GM19239 (cell line): ENCODE measurements around the gene PSD.
"Not testable (repeated sequence)": the region's sequence is repeated elsewhere in the genome, so short reads cannot be mapped to it uniquely, and the experiment has no call there.

Source experiments
- DNase-seq: peaks from one replicate; pipeline ENCODE4 v3.0.0; 2011; ENCODE audit warnings: low spot score; ENCODE audit not compliant: insufficient read length
- FAIRE-seq: peaks from 2 replicates; lab custom pipeline; 2011; peaks lifted over from hg19 to GRCh38; lab: Jason Lieb, UNC

PSD gene

DNA sequence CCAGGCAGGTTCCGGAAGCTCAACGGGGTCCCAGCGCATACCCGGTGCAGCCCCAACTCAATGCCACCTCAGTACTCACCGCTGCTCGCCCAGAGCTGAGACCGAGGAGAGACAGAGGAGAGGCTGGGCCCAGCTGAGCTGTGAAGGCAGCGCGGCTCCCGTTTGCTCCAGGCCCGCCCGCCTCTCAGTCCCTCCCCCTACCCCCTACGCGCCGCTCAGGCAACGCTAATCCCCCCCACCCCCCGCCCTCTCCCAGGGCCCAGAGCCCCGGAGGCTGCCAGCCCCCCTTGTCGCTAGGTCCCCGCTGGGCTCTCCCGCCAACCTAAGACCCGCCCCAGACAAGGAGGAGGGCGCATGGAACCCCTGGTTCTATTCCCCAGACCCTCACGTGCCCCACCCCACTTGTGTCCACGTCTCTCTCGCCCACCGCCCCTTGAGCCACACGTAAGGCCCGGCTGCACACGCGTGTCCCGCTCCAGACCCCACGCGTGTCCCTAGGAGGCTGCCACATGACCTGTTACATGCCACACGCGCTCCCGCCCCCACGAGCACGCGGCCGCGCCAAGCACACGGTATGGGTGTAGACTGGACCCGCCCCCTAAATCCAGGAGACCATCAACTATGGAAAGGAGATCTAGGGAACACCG lies at the start of gene PSD:
TSS of gene PSD (minus strand) at position 164 of the 647 bp plus-strand sequence. CDS start 1,747 bp downstream, outside the sequence.
- FAIRE-seq = no peak
- DNase-seq = no peak

DNA sequence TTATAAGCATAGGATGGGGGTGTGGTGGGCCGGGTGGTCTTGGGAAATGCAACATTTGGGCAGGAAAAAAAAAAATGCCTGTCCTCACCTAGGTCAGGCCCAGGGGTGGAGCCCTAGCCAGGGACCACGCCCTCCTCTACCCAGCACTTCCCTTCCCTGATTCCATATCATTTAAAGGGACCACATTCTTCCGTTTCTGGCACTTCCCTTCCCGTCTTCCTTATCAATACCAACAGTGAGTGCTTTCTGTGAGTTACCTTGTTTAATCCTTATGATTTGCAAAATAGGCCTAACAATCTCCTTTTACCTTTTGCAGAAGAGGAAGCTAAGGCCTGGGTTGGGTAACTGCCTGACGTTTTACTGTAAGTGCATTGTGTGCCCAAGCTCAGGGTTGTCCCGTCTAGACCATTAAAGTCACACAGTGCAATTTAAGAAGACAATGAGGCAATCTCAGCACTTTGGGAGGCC lies 49.4 kb upstream of the PSD start:
- no peak for FAIRE-seq
- no peak for DNase-seq

DNA sequence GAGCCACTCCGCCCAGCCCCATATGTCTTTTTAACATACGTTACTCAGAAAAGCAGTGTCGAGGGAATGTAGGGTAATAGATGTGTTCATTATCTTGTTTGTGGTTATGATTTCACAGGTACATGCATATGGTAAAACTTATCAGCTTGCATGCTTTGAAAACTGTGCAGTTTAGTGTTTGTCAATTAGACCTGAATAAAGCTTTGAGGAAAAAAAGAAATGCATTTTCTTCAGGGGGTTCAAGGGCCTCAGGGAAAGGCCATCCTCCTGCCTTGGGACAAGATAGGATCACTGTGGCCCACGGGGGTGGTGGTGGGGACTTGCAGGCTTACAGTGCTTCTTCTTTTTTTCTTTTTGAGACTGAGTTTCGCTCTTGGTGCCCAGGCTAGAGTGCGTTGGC lies 48.7 kb upstream of the PSD start:
- no peak for DNase-seq
- no peak for FAIRE-seq

DNA sequence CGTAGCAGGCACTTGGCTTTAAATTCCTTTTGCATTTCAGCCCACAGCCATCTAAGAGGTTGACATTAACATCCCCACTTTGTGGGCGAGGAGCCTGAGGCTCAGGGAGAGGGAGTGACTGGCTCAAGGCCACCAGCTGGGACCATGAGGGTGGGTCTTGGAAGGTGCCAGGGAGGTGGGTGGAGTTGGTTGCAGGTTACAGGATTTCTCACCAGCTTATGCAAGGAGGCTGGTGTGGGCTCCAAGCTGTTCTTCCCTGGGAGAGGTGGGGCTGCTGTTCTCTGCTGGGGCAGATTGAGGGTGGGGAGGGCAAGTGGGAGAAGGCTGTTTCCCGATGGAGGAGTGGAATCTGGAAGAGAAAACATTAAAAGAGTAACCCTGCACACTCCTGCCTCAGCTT lies 46.9 kb upstream of the PSD start:
- DNase-seq (no peak), FAIRE-seq (no peak)

DNA sequence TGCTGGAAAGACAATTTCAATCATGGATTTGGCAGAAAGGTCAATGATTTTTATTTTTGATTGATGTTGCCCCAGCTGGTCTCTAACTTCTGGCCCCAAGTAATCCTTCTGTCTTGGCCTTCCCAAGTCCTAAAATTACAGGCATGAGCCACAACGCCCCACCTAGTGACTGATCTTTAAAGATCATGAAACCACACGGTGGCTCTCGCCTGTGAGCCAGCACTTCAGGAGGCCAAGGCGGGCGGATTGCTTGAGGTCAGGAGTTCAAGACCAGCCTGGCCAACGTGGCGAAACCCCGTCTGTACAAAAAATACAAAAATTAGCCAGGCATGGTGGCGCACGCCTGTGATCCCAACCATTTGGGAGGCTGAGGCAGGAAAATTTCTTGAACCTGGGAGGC lies 45.4 kb upstream of the PSD start:
- DNase-seq = no peak
- FAIRE-seq = no peak

DNA sequence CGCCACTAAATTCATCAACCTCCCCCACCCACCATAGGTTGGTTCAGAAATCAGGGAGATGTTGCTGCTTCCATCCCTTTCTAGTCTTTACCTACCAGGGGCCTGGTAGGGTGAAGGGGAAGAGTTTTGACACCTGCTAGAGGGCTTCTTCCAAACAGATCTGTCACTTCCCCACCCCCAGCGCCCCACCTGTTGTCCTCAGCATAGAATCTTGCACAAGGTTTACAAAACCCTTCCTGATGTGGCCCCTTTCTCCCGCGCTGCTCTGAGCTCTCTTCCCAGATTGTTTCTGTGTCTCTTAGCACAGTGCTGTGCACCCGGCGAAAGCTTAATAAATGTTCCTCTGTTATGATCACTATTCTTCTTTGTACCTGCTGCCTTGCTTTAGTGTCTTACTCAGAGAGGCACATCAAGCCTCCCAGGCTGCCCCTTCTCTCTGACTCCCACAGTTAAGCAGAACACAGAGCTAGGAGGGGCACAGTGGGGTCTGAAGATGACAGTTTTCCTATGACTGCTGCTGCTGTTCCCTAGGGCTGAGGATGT lies 44.0 kb upstream of the PSD start:
- DNase-seq (no peak), FAIRE-seq (no peak)

DNA sequence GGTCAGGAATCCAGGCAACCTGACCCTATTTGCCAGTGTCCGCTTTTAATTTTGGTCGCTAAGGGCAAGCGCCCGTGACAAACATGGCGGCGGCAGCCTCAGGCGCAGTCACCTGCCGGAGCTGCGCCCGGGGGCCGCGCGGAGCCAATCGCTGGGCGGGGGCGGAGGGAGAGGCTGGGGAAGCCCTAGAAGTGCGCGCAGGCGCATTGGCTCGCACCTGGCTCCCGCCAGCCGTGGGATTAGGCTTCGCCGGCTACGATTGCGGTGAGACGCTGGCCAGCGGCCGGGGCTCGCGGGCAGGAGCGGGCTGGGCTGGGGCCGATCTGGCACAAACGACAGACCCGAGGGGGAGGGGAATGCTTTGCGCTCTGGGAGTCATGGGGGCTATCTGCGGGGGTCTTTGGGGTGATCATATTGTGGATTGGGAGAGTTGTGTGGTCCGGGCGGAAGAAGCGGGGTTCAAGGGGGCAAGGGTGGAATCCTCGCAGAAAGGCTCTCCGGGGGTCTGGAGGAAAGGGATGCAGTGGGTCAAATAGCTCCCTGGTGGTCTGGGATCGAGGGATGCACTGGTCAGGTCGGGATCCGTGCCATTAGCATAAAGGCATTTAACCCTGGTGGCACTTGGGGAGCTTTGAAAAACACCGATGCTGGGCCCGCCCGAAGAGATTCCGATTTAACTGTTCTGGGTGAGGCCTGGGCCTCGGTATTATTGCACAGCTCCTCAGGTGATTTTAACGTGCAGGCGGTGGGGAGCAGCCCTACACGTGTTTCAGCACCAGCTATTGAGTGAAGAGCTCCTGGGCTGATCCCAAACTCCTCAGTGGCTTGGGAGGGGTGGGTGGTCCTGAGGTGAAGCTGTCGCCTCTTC lies 42.8 kb upstream of the PSD start:
- FAIRE-seq (peak; percentile 65), DNase-seq (peak; percentile 98)

DNA sequence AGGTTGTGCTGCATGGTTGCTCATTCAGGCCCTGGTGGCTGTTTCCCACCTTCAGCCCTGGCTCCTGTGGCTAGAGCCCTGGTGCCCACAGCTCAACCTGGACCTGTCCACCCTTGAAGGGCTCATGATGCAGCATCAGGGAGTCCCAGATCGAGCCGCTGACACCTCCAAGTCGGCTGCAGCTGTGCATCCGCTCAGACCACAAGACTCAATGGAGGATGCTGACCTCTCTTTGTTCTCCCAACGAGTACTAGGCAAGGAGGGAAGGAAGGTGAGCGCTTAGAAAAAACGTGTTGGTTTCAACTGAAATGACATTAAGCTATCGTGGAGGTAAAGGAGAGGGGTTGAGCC lies 42.2 kb upstream of the PSD start:
- FAIRE-seq (no peak), DNase-seq (no peak)

DNA sequence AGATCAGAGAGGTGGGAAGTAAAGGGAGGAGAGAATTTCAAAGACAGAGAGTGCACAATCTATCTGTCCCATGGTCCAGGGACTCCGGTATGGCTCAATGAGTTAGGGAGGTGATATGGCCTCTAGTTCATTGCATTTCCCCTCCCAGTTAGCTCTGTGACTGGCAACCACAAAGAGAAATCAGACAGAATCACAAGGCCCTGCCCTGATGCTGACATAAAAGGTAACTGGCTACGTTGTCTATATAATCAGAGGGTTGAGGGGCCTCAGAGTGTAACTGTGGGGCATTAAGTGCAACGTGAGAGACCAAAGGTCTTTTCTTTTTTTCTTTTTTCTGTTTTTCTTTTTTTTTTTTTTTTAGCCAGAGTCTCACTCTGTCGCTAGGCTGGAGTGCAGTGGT lies 40.1 kb upstream of the PSD start:
- FAIRE-seq (no peak), DNase-seq (no peak)

DNA sequence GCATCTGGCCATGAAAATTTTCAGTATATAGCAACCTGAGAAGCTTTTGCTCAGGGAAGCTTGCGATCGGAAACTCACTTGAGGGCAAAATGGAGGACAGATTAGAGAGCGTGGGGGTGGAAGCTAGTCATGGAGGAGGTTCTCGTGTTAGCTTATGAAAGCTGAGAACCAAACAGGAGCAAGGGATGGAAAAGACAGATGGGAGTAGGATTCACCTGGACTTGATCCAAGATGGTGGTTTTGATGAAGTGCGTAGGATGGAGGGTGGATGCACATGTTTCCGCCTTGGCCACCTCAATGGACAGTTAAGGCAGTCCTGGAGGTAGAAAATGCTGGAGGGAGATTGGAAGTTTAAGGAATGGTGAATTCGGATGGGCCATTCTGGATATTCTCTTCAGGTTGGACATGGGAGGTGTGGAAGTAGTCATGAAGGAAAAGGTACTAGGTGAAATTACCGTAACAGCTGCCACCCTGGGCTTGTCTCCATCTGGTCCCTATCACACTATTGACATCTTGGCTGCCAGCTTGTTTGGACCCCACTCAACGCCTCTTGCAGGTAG lies 39.1 kb upstream of the PSD start:
- DNase-seq (no peak), FAIRE-seq (no peak)

DNA sequence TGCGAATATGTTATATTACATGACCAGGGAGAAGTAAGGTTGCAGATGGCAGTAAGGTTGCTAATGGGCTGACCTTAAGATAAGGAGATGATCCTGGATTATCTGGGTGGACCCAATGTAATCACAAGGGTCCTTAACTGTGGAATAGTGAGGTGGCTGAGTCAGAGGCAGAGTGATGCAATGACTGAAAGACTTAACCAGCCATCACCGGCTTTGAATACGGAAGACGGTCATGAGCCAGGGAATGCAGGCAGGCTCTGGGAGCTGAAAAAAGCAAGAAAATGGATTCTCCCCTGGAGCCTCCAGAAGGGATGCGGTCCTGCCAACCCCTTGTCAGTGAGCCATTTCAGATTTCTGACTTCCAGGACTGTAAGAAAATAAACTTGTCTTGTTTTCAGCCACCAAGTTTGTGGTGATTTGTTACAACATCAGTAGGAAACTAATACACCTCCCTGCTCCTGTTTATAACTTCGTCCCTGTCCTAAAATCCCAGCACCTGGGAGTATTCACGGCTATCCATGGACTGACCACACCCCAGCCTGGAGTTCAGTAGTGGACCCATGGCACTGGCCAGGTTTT lies 37.4 kb upstream of the PSD start:
- DNase-seq = no peak

DNA sequence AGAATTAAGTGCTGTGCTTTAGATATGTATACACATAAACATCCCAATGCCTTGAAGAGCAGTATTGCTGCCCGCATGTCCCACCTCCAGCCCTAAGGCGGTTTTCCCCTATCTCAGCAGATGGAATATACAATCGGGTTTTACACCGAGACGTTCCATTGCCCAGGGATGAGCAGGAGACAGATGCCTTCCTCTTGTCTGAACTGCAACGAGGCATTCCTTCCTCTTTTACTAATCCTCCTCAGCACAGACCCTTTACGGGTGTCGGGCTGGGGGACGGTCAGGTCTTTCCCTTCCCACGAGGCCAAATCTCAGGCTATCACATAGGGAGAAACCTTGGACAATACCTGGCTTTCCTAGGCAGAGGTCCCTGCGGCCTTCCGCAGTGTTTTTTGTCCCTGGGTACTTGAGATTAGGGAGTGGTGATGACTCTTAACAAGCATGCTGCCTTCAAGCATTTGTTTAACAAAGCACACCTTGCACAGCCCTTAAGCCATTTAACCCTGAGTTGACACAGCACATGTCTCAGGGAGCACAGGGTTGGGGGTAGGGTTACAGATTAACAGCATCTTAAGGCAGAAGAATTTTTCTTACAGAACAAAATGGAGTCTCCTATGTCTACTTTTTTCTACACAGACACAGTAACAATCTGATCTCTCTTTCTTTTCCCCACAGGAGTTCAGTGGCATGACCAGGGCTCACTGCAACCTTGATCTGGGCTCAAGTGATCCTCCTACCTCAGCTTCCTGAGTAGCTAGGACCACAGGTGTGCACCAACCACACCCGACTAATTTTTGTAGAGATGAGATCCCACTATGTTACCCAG lies 36.3 kb upstream of the PSD start:
- DNase-seq, FAIRE-seq: not testable (repeated sequence)

More for the DNA sequence above, 37.4 kb upstream of the PSD start:
- no peak for FAIRE-seq

DNA sequence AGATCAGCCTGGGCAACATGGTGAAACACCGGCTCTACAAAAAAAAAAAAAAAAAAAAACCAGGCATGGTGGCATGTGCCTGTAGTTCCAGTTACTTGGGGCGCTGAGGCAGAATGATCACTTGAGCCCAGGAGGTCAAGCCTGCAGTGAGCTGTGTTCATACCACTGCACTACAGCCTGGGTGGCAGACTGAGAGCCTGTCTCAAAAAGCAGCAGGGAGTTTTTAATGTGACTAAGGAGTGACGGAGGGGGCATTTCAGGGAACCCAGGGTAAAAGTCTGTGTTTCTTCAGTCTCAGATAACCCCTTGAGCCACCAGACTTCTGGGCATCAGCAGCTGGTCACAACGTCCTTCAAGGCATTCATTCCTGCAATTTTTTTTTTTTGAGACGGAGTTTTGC lies 34.9 kb upstream of the PSD start:
- FAIRE-seq (no peak), DNase-seq (no peak)

DNA sequence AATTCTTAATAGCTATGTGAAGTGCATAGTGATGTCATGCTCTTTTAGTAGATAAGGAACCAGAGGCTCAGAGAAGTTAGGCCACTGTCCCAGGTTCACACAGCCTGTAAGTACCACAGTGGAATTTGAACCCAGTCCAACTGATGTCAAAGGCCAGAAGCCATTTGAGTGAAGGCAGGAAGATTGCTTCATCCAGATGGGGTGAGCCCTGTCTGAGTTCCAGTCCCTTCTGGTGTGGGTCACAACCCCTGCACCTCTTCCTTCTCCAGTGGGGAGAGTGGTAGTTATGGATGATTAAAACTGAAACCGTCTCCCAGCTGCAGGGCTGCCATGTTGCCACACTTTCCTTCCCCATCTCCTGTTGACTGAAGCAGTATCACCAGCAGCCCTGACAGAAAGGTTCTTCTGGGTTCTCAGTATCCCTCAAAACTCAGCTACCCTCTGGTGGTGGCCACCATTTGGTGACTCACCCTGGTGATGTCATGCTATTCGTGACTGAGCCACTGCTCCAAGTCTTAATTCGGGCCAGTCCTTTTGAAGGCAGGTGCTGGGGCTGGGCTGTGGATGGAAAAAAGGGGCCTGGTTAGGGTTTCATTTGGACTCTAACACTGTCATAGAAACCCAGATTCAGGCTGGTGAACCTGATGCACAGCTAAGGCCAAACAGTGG lies 34.2 kb upstream of the PSD start:
- FAIRE-seq (no peak), DNase-seq (no peak)

DNA sequence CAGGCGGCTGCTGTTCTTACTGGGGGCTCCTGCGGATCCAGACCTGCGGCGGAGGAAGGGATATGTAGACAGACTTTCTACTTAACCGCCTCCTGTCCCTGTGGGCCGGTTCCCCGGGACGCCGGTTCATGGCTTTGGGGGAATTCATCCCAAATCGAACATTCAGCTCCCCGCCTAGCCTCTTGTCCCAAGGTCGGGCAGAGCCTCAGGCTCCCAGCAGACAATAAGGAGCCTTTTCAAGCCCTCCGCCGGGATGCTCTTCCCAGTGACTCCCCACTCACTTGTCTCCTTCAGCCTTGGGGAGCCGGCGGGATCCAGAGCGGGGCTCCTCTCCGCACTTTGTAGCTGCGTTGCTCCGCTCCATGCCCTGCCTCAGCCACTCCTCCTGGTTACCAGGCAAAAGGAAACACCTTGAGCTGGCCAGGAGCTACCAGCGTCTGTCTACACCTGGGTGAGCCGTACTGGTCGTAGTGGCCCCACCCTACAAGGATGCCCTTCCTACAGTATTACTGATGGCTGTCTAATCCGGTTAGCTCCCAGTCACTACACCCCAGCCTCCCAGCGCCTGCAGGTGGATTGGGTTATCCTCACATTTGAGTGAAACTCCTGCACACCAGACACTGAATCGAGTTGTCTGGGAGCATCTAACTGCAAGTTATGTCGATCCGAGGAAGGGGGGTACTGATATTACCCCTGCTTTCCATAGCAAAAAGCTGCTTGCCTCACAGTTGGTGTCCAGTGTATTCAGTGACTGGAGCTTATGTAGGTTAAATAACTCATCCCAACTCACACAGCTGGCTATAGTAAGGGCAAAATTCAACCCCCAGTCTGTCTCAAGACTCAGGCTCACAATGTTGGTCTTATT lies 32.8 kb upstream of the PSD start, which contains the start of gene C10orf95:
TSS of gene C10orf95 (minus strand) at position 439 of the 865 bp plus-strand sequence. CDS start 450 bp downstream, outside the sequence.
- no peak for DNase-seq
- peak; percentile 39 for FAIRE-seq

DNA sequence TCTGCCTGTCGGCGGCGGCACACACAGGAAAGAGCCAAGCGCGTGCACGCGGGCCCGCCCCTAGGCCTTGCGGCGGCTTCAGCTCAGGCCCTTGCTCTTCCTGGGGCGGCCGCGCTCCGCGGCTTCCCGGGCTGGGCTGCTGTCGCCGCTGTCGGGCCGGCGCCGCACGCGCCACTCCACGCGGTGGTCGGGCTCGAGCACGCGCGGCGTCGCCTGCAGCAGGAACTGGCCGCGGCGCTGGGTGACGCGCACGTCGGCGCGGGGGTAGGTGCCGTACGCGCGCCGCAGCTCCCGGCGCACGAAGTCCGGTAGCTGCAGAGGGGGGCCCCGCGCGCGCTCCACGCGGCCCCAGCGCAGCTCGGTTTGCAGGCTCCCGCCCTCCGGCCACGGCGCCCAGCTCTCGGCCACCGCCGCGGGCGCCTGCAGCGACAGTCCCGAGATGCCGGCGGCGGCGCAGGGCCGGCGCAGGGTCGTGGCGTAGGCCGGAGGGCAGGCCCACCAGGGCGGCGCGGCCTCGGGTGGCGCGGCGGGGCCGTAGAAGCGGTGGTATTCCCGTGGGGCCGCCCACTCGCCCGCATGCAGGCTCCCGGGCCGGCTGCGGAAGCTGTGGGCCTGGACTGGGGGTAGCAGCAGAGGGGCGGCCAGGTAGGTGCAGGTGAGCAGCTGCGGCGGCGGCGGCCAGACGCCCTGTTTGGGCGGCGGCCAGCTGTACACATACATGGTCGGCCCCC lies 32.0 kb upstream of the PSD start:
- DNase-seq (peak; percentile 86), FAIRE-seq (peak; percentile 84)

DNA sequence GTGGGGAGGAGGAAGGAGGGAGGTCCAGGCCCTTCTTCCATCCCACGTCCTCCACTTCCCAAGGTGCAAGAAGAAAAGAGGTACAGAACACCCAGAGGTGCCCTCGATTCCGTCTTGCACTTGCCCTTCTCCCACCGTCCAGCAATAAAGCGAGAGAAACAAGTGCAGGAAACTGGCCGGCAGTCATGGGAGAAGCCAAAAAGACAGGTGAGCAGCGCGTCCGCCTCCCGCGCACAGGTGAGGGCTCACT lies 31.5 kb upstream of the PSD start:
- DNase-seq (no peak), FAIRE-seq (no peak)
